ENCODE measurements around the gene DCLRE1C. TPM values are rescaled to one million over a fixed set of nuclear protein-coding genes. Genes with fewer than 3 reads are reported as not detected.
"Not testable (repeated sequence)": the region's sequence is repeated elsewhere in the genome, so short reads cannot be mapped to it uniquely, and the experiment has no call there.

The DCLRE1C gene
- total RNA-seq, 1 donor from 2014 or later, result 10.9 TPM

DNA sequence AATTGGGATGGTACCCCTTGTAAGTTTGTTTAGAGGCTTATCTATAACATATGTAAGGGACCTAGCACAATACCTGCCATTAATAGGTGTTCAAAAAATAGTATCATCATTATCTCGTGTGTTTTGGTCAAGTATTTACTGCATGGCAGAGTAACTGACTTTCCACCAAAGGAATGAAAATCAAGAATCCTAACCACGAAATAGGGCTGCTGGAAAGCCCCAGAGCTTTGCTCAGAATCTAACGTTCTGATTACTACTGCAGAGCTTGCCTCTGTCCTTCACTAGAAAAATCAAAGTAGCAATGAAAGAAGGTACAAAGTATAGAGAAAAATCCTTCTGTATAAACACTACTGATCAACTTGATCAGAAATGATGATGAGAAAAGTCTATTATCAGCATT lies 34.9 kb downstream of the DCLRE1C start:
- Mint-ChIP-seq H3K4me1 (no peaks in the 10 kb centered on the region), H3K36me3 (ENCODE audit: low read depth) (peaks cover 73% of the 10 kb centered on the region), H3K9me3 (peaks cover 19% of the 10 kb centered on the region), H3K27ac (ENCODE audit: unreplicated experiment) (no peak overlapping the region), H3K27me3 (ENCODE audit: low read depth) (no peaks in the 10 kb centered on the region), H3K4me3 (no peak overlapping the region)
- no peak for DNase-seq (ENCODE audit: low read depth, low spot score)
- TF ChIP-seq, protein P1, sequence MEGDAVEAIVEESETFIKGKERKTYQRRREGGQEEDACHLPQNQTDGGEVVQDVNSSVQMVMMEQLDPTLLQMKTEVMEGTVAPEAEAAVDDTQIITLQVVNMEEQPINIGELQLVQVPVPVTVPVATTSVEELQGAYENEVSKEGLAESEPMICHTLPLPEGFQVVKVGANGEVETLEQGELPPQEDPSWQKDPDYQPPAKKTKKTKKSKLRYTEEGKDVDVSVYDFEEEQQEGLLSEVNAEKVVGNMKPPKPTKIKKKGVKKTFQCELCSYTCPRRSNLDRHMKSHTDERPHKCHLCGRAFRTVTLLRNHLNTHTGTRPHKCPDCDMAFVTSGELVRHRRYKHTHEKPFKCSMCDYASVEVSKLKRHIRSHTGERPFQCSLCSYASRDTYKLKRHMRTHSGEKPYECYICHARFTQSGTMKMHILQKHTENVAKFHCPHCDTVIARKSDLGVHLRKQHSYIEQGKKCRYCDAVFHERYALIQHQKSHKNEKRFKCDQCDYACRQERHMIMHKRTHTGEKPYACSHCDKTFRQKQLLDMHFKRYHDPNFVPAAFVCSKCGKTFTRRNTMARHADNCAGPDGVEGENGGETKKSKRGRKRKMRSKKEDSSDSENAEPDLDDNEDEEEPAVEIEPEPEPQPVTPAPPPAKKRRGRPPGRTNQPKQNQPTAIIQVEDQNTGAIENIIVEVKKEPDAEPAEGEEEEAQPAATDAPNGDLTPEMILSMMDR (conservative IDR thresholded peaks at IDR 0.05), result no peak

DNA sequence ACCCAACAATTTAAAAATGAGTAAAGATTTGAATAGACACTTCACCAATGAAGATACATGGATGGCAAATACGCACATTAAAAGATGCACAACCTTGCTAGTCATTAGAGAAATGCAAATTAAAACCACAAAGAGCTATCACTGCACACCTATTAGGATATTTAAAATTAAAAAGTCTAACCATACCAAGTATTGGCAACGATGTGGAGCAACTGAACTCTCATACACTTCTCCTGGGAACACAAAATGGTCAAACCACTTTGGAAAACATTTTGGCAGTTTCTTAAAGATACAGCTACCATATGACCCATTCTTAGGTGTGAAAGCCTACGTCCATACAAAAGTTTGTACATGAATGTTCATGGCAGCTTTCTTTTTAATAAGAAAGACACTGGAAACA lies 36.1 kb downstream of the DCLRE1C start:
- no peak overlapping the region for H3K27ac Mint-ChIP-seq (ENCODE audit: unreplicated experiment)
- H3K9me3 Mint-ChIP-seq, result peaks cover 27% of the 10 kb centered on the region
- DNase-seq (ENCODE audit: low read depth, low spot score), result no peak
- H3K4me3 Mint-ChIP-seq, result no peak overlapping the region
- H3K36me3 Mint-ChIP-seq (ENCODE audit: low read depth), result peaks cover 80% of the 10 kb centered on the region
- H3K27me3 Mint-ChIP-seq (ENCODE audit: low read depth), result no peaks in the 10 kb centered on the region
- H3K4me1 Mint-ChIP-seq, result no peaks in the 10 kb centered on the region
- TF ChIP-seq, protein P1 (conservative IDR thresholded peaks at IDR 0.05), result no peak

DNA sequence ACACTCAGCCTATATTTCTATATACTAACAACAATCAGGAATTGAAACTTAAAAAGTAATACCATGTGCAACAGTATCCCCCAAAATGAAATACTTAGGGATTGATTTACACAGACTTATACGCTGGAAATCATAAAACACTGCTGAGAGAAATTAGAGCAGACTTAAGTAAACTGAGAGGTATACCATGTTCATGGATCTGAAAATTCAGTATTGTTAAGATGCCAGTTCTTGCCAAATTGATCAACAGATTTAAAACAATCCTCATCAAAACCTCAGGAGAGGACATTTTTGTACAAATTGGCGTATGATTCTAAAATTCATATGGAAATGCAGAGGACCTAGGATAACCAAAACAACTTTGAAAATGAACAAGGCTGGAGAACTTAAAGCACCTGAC lies 37.3 kb downstream of the DCLRE1C start:
- no peak for DNase-seq (ENCODE audit: low read depth, low spot score)
- H3K4me1 Mint-ChIP-seq, result no peaks in the 10 kb centered on the region
- no peak overlapping the region for H3K4me3 Mint-ChIP-seq
- TF ChIP-seq, protein P1 (conservative IDR thresholded peaks at IDR 0.05), result no peak
- H3K27me3 Mint-ChIP-seq (ENCODE audit: low read depth), result no peaks in the 10 kb centered on the region
- H3K9me3 Mint-ChIP-seq, result peaks cover 29% of the 10 kb centered on the region
- peaks cover 80% of the 10 kb centered on the region for H3K36me3 Mint-ChIP-seq (ENCODE audit: low read depth)
- H3K27ac Mint-ChIP-seq (ENCODE audit: unreplicated experiment), result no peak overlapping the region

DNA sequence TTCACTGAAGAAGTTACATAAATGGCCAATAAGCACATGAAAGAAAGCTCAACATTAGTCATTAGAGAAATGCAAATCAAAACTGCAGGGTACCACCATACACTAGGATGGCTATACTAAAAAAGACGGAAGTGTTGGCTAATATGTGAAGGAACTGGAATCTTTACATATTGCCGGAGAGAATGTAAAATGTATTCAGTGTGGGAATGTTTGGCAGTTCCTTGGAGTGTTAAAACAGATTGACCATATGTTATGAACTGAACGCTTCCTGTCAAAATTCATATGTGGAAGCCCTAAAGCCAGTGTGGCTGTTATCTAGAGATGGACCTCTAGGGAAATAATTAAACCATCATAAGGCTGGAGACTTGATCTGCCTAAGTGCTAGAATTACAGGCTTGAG lies 42.1 kb downstream of the DCLRE1C start:
- Mint-ChIP-seq H3K9me3 (peaks cover 35% of the 10 kb centered on the region), H3K27me3 (ENCODE audit: low read depth) (no peaks in the 10 kb centered on the region), H3K4me1 (no peaks in the 10 kb centered on the region), H3K27ac (ENCODE audit: unreplicated experiment) (no peak overlapping the region), H3K4me3 (no peak overlapping the region), H3K36me3 (ENCODE audit: low read depth) (peaks cover 85% of the 10 kb centered on the region)
- TF ChIP-seq, protein P1 (conservative IDR thresholded peaks at IDR 0.05), result no peak
- DNase-seq (ENCODE audit: low read depth, low spot score), result no peak

DNA sequence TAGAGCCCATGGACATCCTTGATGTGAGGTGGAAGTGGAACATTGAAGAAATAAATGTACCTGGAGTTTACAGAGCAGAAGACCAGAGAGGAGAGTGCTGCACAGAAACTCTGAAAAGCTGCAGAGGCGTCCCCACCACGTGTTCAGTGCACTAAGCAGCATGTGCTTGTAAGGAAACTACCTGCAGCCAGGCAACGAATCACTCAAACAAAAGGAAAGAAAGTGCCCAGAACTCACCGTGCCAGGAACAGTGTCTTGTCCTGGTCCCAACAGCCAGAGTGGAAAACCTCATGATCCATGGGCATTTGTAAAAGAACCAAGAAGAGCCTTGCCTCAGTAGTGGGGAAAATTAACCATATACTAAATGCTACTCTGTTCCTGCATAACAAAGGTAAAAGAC lies 42.9 kb downstream of the DCLRE1C start:
- H3K27ac Mint-ChIP-seq (ENCODE audit: unreplicated experiment), result no peak overlapping the region
- no peak for DNase-seq (ENCODE audit: low read depth, low spot score)
- H3K4me1 Mint-ChIP-seq, result no peaks in the 10 kb centered on the region
- peaks cover 80% of the 10 kb centered on the region for H3K36me3 Mint-ChIP-seq (ENCODE audit: low read depth)
- TF ChIP-seq, protein P1 (conservative IDR thresholded peaks at IDR 0.05), result no peak
- H3K27me3 Mint-ChIP-seq (ENCODE audit: low read depth), result no peaks in the 10 kb centered on the region
- H3K4me3 Mint-ChIP-seq, result no peak overlapping the region
- H3K9me3 Mint-ChIP-seq, result peaks cover 30% of the 10 kb centered on the region

DNA sequence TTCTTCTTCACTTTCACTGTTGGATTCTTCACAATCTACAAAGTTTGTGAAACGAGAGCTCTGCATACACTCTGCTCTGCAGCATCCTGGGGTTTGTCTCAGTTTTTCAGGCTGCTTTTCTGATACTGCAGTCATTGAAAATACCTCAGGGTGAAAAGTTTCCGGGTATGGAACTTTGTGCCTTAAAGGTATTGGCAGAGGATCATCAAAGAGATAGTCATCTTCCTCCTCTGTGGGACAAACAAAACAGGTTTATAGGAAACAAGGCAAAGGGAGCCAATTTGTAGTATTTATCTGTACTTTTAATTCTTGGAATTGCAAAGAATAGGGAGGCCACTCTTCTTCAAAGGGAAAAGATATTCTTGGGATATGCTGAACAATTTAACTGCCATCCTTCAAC lies 44.8 kb downstream of the DCLRE1C start:
- H3K27ac Mint-ChIP-seq (ENCODE audit: unreplicated experiment), result no peak overlapping the region
- no peaks in the 10 kb centered on the region for H3K27me3 Mint-ChIP-seq (ENCODE audit: low read depth)
- H3K4me1 Mint-ChIP-seq, result no peaks in the 10 kb centered on the region
- peaks cover 23% of the 10 kb centered on the region for H3K9me3 Mint-ChIP-seq
- DNase-seq (ENCODE audit: low read depth, low spot score), result no peak
- no peak overlapping the region for H3K4me3 Mint-ChIP-seq
- TF ChIP-seq, protein P1 (conservative IDR thresholded peaks at IDR 0.05), result no peak
- peaks cover 80% of the 10 kb centered on the region for H3K36me3 Mint-ChIP-seq (ENCODE audit: low read depth)

DNA sequence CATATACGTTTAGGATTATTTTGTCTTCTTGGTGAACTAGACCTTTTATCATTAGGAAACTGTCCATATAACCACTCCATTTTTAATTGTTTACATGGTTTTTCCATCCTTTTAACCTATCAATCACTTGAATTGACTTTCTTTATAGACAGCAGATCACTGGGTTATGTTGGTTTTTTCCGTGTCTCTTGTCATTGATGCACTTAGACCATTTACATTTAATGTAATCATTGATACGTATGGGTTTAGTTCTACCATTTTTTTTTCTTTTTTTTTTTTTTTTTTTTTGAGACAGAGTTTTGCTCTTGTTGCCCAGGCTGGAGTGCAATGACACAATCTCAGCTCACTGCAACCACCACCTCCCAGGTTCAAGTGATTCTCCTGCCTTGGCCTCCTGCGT lies 46.3 kb downstream of the DCLRE1C start:
- not testable (repeated sequence) for H3K27ac Mint-ChIP-seq (ENCODE audit: unreplicated experiment); H3K4me1 Mint-ChIP-seq; H3K27me3 Mint-ChIP-seq (ENCODE audit: low read depth); H3K4me3 Mint-ChIP-seq; DNase-seq (ENCODE audit: low read depth, low spot score)
- H3K9me3 Mint-ChIP-seq, result peaks cover 15% of the 10 kb centered on the region
- peaks cover 69% of the 10 kb centered on the region for H3K36me3 Mint-ChIP-seq (ENCODE audit: low read depth)

Measured in neural crest cell (in vitro differentiated cells).